Testis (tissue), 3 donors: ENCODE results near the gene RABEP2. TPM values are rescaled to one million over a fixed set of nuclear protein-coding genes. Genes with fewer than 3 reads are reported as not detected.
A peak's percentile ranks its signal among the peaks of the same experiment; 100 is the strongest.

Source experiments
- DNase-seq: peaks from one replicate; pipeline ENCODE4 v3.0.0-alpha.2; 2019
- H3K27ac ChIP-seq, 2 donors: fragments of 200-600 bp; sonication (generic); one replicate each; pipeline ENCODE4 v1.5.1; 2019
- H3K27me3 ChIP-seq: fragments of 200-600 bp; sonication (generic); one replicate; pipeline ENCODE4 v1.5.1; 2019
- H3K36me3 ChIP-seq: fragments of 200-600 bp; sonication (generic); one replicate; pipeline ENCODE4 v1.5.1; 2017; ENCODE audit warnings: low read depth; ENCODE audit errors: missing control alignments
- H3K4me1 ChIP-seq: fragments of 200-600 bp; sonication (generic); one replicate; pipeline ENCODE4 v1.5.1; 2019
- H3K4me3 ChIP-seq, 2 donors: fragments of 200-600 bp; sonication (generic); one replicate each; pipeline ENCODE4 v1.5.1; 2017 to 2019
- H3K9me3 ChIP-seq: fragments of 200-600 bp; sonication (generic); one replicate; pipeline ENCODE4 v1.5.1; 2017
- POLR2A ChIP-seq: fragments of 450-650 bp; IDR thresholded peaks from one replicate; pipeline ENCODE4 v1.6.1; 2017; ENCODE audit warnings: antibody characterized with exemption, mild to moderate bottlenecking, moderate library complexity
- WGBS, 2 donors: methylation state at CpG; one replicate each; pipeline ENCODE4 v1.1.5; 2018; 5-methylcytosine and 5-hydroxymethylcytosine counted together
- intact Hi-C: fragments of 100-400 bp; cut with DNase I; formaldehyde crosslinking; loops from one replicate; pipeline ENCODE4 v1.15.1; 2023; ENCODE audit warnings: low total_unique reads
- polyA plus RNA-seq: library from polyadenylated mRNA; stranded (reverse); fragments of 350-450 nt; fragmentation: Illumina TruSeq; extraction: RNeasy Lipid Tissue Mini Kit (QIAGEN cat#74804); gene quantifications from one replicate; pipeline ENCODE4 v1.2.3, GENCODE V29; 2014; ENCODE audit warnings: low read depth, low replicate concordance; ENCODE audit not compliant: insufficient read depth
- total RNA-seq, 2 donors: library from RNA; depleted of rRNA; stranded (reverse); fragments of >200 nt; gene quantifications; one replicate each; pipeline ENCODE4 v1.2.3, GENCODE V29; 2016
- TF ChIP-seq, protein P1 (sequence below), 3 experiments: fragments of 450-650 bp in 2 of 3; fragments of 200-600 bp in 1 of 3; sonication (generic) in 1 of 3; IDR thresholded peaks; one replicate each; pipeline ENCODE4 v1.5.1; 2016 to 2019; ENCODE audit warnings: antibody characterized with exemption in 3 of 3, mild to moderate bottlenecking in 2 of 3, moderate library complexity in 1 of 3

Gene RABEP2
- total and polyA plus RNA-seq, 3 donors from 2014 or later = 14.2 to 51.8 (median 43.3) TPM

DNA sequence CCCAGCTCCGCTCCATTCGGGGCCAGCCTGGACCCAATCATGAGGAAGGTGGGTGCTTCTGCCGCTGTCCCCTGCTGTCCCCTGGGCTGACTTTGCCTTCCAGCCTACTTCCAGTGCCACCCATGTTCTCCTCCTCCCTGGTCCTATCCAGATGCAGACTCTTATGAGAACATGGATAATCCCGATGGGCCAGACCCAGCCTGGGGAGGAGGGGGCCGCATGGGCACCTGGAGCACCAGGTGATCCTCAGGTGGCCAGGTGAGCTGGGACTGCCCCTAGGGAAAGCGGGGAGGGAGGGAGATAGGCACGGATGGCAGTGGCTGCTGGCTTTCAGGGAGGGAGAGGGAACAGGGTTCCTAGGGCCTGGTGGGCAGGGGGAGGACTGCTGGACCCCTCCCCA lies 13.7 kb upstream of the RABEP2 start:
- 85 to 92% methylated on average over 7 of the region's 7 CpGs for WGBS, 2 donors

DNA sequence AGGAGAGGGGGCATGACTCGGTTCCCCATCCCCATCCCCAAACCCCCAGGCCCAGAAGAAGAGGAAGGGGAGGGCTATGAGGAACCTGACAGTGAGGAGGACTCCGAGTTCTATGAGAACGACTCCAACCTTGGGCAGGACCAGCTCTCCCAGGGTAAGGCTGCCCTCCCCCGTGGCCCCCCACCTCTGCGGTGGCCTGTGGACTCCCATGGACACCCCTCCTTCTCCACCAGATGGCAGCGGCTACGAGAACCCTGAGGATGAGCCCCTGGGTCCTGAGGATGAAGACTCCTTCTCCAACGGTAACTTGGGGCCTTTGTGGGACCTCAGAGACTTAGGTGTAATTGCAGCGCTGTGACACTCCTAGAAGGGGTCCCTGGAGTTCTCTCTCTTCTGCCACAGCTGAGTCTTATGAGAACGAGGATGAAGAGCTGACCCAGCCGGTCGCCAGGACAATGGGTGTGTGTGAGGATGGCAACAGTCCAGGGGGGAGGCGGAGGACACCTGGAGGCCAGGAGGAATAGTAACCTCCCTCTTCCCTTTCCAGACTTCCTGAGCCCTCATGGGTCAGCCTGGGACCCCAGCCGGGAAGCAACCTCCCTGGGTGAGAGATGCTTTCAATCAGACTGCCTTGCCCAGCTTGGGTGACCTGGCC lies 12.3 kb upstream of the RABEP2 start:
- Histone ChIP-seq H3K4me3 (no peak overlapping the region), H3K4me1 (no peaks in the 10 kb centered on the region), H3K9me3 (no peaks in the 10 kb centered on the region), H3K27me3 (no peaks in the 10 kb centered on the region), H3K36me3 (no peaks in the 10 kb centered on the region), H3K27ac (no peak overlapping the region)
- intact Hi-C loops = no loop called here
- DNase-seq = no peak
- no peak for TF ChIP-seq POLR2A
- TF ChIP-seq, protein P1, sequence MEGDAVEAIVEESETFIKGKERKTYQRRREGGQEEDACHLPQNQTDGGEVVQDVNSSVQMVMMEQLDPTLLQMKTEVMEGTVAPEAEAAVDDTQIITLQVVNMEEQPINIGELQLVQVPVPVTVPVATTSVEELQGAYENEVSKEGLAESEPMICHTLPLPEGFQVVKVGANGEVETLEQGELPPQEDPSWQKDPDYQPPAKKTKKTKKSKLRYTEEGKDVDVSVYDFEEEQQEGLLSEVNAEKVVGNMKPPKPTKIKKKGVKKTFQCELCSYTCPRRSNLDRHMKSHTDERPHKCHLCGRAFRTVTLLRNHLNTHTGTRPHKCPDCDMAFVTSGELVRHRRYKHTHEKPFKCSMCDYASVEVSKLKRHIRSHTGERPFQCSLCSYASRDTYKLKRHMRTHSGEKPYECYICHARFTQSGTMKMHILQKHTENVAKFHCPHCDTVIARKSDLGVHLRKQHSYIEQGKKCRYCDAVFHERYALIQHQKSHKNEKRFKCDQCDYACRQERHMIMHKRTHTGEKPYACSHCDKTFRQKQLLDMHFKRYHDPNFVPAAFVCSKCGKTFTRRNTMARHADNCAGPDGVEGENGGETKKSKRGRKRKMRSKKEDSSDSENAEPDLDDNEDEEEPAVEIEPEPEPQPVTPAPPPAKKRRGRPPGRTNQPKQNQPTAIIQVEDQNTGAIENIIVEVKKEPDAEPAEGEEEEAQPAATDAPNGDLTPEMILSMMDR (IDR thresholded peaks at IDR 0.05) = no peak
- WGBS, 2 donors = 66 to 70% methylated on average over 14 of the region's 14 CpGs

More for the DNA sequence above, 13.7 kb upstream of the RABEP2 start:
- Histone ChIP-seq H3K27me3 (no peaks in the 10 kb centered on the region), H3K27ac (no peak overlapping the region), H3K9me3 (no peaks in the 10 kb centered on the region), H3K4me1 (no peaks in the 10 kb centered on the region), H3K4me3 (no peak overlapping the region), H3K36me3 (no peaks in the 10 kb centered on the region)
- no peak for DNase-seq
- TF ChIP-seq POLR2A = no peak
- TF ChIP-seq, protein P1 (IDR thresholded peaks at IDR 0.05) = no peak
- intact Hi-C loops = no loop called here

DNA sequence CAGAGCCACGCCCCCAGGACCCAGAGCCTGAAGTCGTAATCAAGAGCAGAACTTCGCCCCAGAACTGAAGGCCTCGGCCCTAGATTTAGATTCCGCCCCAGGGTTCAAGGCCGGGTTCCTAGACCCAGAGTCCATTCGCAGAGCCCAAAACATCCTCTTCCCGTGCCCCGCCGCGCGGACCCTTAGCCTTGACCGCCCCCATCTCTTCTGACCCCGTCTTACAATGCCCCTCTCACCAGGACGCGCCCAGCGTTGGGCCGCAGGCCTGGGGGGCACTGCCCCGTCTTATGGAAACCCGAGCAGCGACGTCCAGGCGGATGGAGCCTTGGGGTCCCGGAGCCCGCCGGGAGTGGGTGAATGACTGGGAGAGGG lies 11.7 kb upstream of the RABEP2 start:
- TF ChIP-seq POLR2A = no peak
- TF ChIP-seq, protein P1 (IDR thresholded peaks at IDR 0.05) = no peak
- DNase-seq = no peak
- H3K4me3 ChIP-seq = peak overlapping the region; percentile 24 to 38
- no peak overlapping the region for H3K27ac ChIP-seq
- no peaks in the 10 kb centered on the region for H3K4me1 ChIP-seq
- no peaks in the 10 kb centered on the region for H3K36me3 ChIP-seq
- WGBS, 2 donors = 57 to 62% methylated on average over 26 of the region's 26 CpGs
- no peaks in the 10 kb centered on the region for H3K9me3 ChIP-seq
- intact Hi-C loops = no loop called here
- no peaks in the 10 kb centered on the region for H3K27me3 ChIP-seq

DNA sequence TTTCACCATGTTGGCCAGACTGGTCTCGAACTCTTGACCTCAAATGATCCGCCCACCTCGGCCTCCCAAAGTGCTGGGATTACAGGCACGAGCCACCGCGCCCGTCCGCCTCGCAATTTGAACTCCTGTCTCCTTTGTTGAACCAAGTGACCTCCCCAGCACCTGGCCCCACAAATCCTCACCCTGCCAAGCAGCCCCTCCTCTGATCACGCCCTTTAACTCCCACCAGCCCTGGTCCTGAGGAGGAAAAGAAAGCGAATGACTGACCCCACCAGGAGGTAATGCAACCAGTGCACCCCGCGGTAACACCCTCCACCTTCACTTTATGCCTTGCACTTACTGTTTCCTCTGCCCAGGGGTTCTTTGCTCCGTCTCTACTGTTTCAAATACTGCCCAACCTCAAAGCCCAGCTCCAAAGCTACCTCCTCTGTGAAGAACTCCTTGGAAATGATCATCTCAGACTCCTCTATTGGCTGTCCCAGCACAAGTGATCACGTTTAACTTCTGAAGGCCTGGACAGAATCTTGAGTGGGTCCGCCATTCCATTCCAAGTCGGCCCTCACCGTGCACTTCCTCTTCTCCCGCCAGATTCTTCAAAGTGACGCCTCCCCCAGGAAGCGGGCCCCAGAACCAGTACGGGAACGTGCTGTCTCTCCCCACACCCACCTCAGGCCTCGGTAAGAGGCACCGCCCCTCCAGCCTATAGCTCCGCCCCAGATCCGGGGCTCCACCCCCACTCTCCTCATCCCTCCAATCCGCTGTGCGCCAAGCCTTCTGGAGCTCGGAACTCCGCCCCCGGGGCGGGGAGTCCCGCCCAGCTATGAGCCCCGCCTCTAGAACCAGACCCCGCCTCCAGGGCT lies 11.1 kb upstream of the RABEP2 start:
- Histone ChIP-seq H3K4me3 (peak overlapping the region; percentile 24 to 38), H3K4me1 (no peaks in the 10 kb centered on the region), H3K36me3 (no peaks in the 10 kb centered on the region), H3K27ac (no peak overlapping the region), H3K9me3 (no peaks in the 10 kb centered on the region), H3K27me3 (no peaks in the 10 kb centered on the region)
- peak; percentile 87 for DNase-seq
- no peak for TF ChIP-seq POLR2A
- TF ChIP-seq, protein P1 (IDR thresholded peaks at IDR 0.05) = no peak
- intact Hi-C loops = no loop called here
- WGBS, 2 donors = 24 to 25% methylated on average over 32 to 35 of the region's 36 CpGs
